ENCODE measurements around the gene CLDN5.
A peak's percentile ranks its signal among the peaks of the same experiment; 100 is the strongest.

Gene CLDN5

GRCh38 chr22:19522881-19523239 is 1.4 kb downstream of the CLDN5 start:
- Histone ChIP-seq H3K27ac (ENCODE audit: low read length, poor library complexity, severe bottlenecking) (no peak overlapping the region), H2BK5ac (ENCODE audit: low read depth, low read length, poor library complexity, severe bottlenecking) (no peak overlapping the region), H3K9ac (ENCODE audit: low read length) (no peak overlapping the region), H3K18ac (ENCODE audit: low read depth in 1 of 2, low read length in 2 of 2) (no peak overlapping the region), H3K4me2 (ENCODE audit: low read length, poor library complexity, severe bottlenecking) (no peak overlapping the region), H3K4ac (ENCODE audit: low read depth in 1 of 2, low read length in 2 of 2) (no peak overlapping the region), H4K91ac (ENCODE audit: low read length) (no peak overlapping the region), H3K27me3 (ENCODE audit: control insufficient read depth in 1 of 2, insufficient read depth in 1 of 2, low read length in 2 of 2) (peaks cover 45 to 49% of the 10 kb centered on the region in 2 experiments), H3K4me1 (ENCODE audit: control insufficient read depth, insufficient read depth, low read depth, low read length) (peaks cover 19% of the 10 kb centered on the region), H2AK5ac (ENCODE audit: low read length, severe bottlenecking) (no peak overlapping the region), H3K79me1 (replicated peaks; ENCODE audit: low read length, poor library complexity, severe bottlenecking) (no peaks in the 10 kb centered on the region), H3K4me3 (ENCODE audit: insufficient read depth in 1 of 2, low read depth in 1 of 2, low read length in 2 of 2) (peak overlapping the region in 1 of 2 experiments; percentile 49), H3K23ac (ENCODE audit: low read length in 2 of 2) (no peak overlapping the region), H2BK120ac (ENCODE audit: low read depth, low read length) (no peak overlapping the region), H2AFZ (ENCODE audit: low read depth, low read length) (no peak overlapping the region), H3K9me3 (ENCODE audit: control insufficient read depth, low read length) (no peaks in the 10 kb centered on the region), H2BK15ac (ENCODE audit: low read depth, poor library complexity, severe bottlenecking) (no peak overlapping the region), H2BK12ac (ENCODE audit: low read length in 2 of 2) (no peak overlapping the region), H3K14ac (ENCODE audit: low read length in 2 of 2) (no peak overlapping the region), H4K8ac (ENCODE audit: low read length) (no peak overlapping the region), H3K36me3 (ENCODE audit: control insufficient read depth in 1 of 2, insufficient read depth in 2 of 2, low read depth in 1 of 2, low read length in 2 of 2) (no peaks in the 10 kb centered on the region)
- WGBS: 31% methylated on average over 9 of the region's 9 CpGs
- no peak for DNase-seq

DNA sequence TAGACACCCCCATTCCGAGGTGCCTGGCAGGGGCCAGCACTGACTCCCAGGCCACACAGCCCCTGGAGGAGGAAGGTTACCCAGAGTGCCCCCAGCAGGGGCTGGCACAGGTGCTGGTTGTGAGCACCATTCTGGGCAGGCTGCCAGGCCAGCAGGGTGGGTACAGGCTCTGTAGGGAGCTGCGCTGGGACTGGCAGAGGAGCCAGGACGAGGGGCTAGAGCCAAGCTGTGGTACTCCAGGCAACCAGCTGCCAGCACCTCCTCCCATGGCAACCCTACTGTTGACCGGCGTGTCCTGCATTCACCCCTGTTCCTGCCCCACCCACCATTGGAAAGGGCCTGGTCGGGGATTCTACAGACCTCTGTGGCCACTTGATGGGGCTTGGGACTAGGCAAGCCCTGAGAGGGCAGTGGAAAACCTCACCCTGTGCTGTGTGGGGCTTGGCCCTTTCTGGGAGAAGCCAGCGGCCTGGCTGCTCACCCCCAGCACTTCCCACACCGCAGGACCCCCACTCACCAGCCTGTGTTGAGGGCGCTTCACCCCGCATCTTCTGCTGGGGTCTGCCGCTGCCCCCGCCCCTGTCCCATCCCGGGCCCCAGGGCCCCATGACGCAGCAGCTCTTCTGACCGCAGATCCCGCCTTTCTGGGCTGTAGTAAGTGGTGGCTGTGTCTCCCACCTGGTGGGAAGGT is 1.9 kb downstream of the CLDN5 start:
- no peak overlapping the region for H3K27ac ChIP-seq (ENCODE audit: low read length, poor library complexity, severe bottlenecking)
- H2BK5ac ChIP-seq (ENCODE audit: low read depth, low read length, poor library complexity, severe bottlenecking): no peak overlapping the region
- no peak overlapping the region for H4K8ac ChIP-seq (ENCODE audit: low read length)
- no peak overlapping the region for H3K4ac ChIP-seq (ENCODE audit: low read depth in 1 of 2, low read length in 2 of 2)
- no peak overlapping the region for H2BK120ac ChIP-seq (ENCODE audit: low read depth, low read length)
- H2BK15ac ChIP-seq (ENCODE audit: low read depth, poor library complexity, severe bottlenecking): no peak overlapping the region
- WGBS: 80% methylated on average over 16 of the region's 16 CpGs
- no peak overlapping the region for H2AK5ac ChIP-seq (ENCODE audit: low read length, severe bottlenecking)
- peaks cover 0 to 1% of the 10 kb centered on the region in 2 experiments for H3K36me3 ChIP-seq (ENCODE audit: control insufficient read depth in 1 of 2, insufficient read depth in 2 of 2, low read depth in 1 of 2, low read length in 2 of 2)
- H3K9me3 ChIP-seq (ENCODE audit: control insufficient read depth, low read length): no peaks in the 10 kb centered on the region
- H3K27me3 ChIP-seq (ENCODE audit: control insufficient read depth in 1 of 2, insufficient read depth in 1 of 2, low read length in 2 of 2): peaks cover 45 to 49% of the 10 kb centered on the region in 2 experiments
- no peak overlapping the region for H3K14ac ChIP-seq (ENCODE audit: low read length in 2 of 2)
- no peak overlapping the region for H3K4me2 ChIP-seq (ENCODE audit: low read length, poor library complexity, severe bottlenecking)
- no peak overlapping the region for H3K4me3 ChIP-seq (ENCODE audit: insufficient read depth in 1 of 2, low read depth in 1 of 2, low read length in 2 of 2)
- peaks cover 17% of the 10 kb centered on the region for H3K4me1 ChIP-seq (ENCODE audit: control insufficient read depth, insufficient read depth, low read depth, low read length)
- no peaks in the 10 kb centered on the region for H3K79me1 ChIP-seq (replicated peaks; ENCODE audit: low read length, poor library complexity, severe bottlenecking)
- no peak overlapping the region for H4K91ac ChIP-seq (ENCODE audit: low read length)
- H2AFZ ChIP-seq (ENCODE audit: low read depth, low read length): no peak overlapping the region
- no peak overlapping the region for H3K18ac ChIP-seq (ENCODE audit: low read depth in 1 of 2, low read length in 2 of 2)
- no peak overlapping the region for H3K23ac ChIP-seq (ENCODE audit: low read length in 2 of 2)
- no peak overlapping the region for H2BK12ac ChIP-seq (ENCODE audit: low read length in 2 of 2)
- no peak overlapping the region for H3K9ac ChIP-seq (ENCODE audit: low read length)
- no peak for DNase-seq

DNA sequence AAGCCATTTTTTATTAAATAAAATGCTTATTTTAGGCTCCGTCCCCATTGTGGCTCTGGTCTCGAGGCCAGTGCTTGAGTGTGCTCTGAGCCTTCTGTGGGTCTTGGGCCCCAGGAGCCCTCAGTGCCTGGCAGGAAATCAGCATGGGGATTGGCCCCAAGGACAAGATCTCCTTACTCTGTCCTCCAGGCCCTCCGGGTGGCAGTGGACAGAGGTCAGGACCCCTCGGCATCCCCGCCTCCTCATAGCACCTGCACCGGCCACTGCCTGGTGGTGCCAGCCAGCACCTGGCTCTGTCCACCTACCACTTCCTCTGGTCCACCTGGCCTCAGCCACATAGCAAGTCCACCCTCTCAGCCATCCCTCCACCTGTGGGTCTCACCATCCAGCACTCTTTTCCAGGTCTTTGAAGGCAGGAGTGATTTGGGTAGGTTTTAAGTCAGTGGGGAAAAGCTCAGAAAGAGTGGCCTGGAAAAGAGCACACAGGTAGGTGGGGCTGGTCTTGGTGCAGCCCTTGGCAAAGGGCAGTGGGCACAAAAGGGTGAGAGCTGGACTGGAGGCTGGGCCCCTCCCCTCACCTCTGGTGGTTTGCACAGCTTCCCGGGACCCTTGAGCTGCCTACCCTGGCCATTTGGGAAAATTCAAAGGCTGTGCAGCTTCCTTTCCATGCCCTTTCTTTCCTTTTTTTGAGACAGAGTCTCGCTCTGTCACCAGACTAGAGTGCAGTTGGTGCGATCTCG is 3.5 kb downstream of the CLDN5 start:
- Histone ChIP-seq H3K4me1 (ENCODE audit: control insufficient read depth, insufficient read depth, low read depth, low read length) (peaks cover 17% of the 10 kb centered on the region), H3K4ac (ENCODE audit: low read depth in 1 of 2, low read length in 2 of 2) (no peak overlapping the region), H2AFZ (ENCODE audit: low read depth, low read length) (no peak overlapping the region), H2BK15ac (ENCODE audit: low read depth, poor library complexity, severe bottlenecking) (no peak overlapping the region), H4K91ac (ENCODE audit: low read length) (no peak overlapping the region), H4K8ac (ENCODE audit: low read length) (no peak overlapping the region), H3K79me1 (replicated peaks; ENCODE audit: low read length, poor library complexity, severe bottlenecking) (no peaks in the 10 kb centered on the region), H3K9ac (ENCODE audit: low read length) (no peak overlapping the region), H3K36me3 (ENCODE audit: control insufficient read depth in 1 of 2, insufficient read depth in 2 of 2, low read depth in 1 of 2, low read length in 2 of 2) (peaks cover 0 to 9% of the 10 kb centered on the region in 2 experiments), H3K14ac (ENCODE audit: low read length in 2 of 2) (no peak overlapping the region), H2AK5ac (ENCODE audit: low read length, severe bottlenecking) (no peak overlapping the region), H3K27ac (ENCODE audit: low read length, poor library complexity, severe bottlenecking) (no peak overlapping the region), H3K23ac (ENCODE audit: low read length in 2 of 2) (no peak overlapping the region), H3K4me3 (ENCODE audit: insufficient read depth in 1 of 2, low read depth in 1 of 2, low read length in 2 of 2) (no peak overlapping the region), H2BK12ac (ENCODE audit: low read length in 2 of 2) (no peak overlapping the region), H3K27me3 (ENCODE audit: control insufficient read depth in 1 of 2, insufficient read depth in 1 of 2, low read length in 2 of 2) (peaks cover 34 to 41% of the 10 kb centered on the region in 2 experiments), H3K4me2 (ENCODE audit: low read length, poor library complexity, severe bottlenecking) (no peak overlapping the region), H3K9me3 (ENCODE audit: control insufficient read depth, low read length) (no peaks in the 10 kb centered on the region), H2BK120ac (ENCODE audit: low read depth, low read length) (no peak overlapping the region), H2BK5ac (ENCODE audit: low read depth, low read length, poor library complexity, severe bottlenecking) (no peak overlapping the region), H3K18ac (ENCODE audit: low read depth in 1 of 2, low read length in 2 of 2) (no peak overlapping the region)
- no peak for DNase-seq
- WGBS: 94% methylated on average over 10 of the region's 10 CpGs

GRCh38 chr22:19520007-19520406 is 4.2 kb downstream of the CLDN5 start:
- Histone ChIP-seq H3K36me3 (ENCODE audit: control insufficient read depth in 1 of 2, insufficient read depth in 2 of 2, low read depth in 1 of 2, low read length in 2 of 2) (peaks cover 0 to 12% of the 10 kb centered on the region in 2 experiments), H2AFZ (ENCODE audit: low read depth, low read length) (no peak overlapping the region), H3K27me3 (ENCODE audit: control insufficient read depth in 1 of 2, insufficient read depth in 1 of 2, low read length in 2 of 2) (peaks cover 26 to 33% of the 10 kb centered on the region in 2 experiments), H3K27ac (ENCODE audit: low read length, poor library complexity, severe bottlenecking) (no peak overlapping the region), H2BK5ac (ENCODE audit: low read depth, low read length, poor library complexity, severe bottlenecking) (no peak overlapping the region), H3K4me1 (ENCODE audit: control insufficient read depth, insufficient read depth, low read depth, low read length) (peaks cover 17% of the 10 kb centered on the region), H4K91ac (ENCODE audit: low read length) (no peak overlapping the region), H3K23ac (ENCODE audit: low read length in 2 of 2) (no peak overlapping the region), H3K4ac (ENCODE audit: low read depth in 1 of 2, low read length in 2 of 2) (no peak overlapping the region), H3K79me1 (replicated peaks; ENCODE audit: low read length, poor library complexity, severe bottlenecking) (no peaks in the 10 kb centered on the region), H3K9ac (ENCODE audit: low read length) (no peak overlapping the region), H4K8ac (ENCODE audit: low read length) (no peak overlapping the region), H3K9me3 (ENCODE audit: control insufficient read depth, low read length) (no peaks in the 10 kb centered on the region), H3K4me3 (ENCODE audit: insufficient read depth in 1 of 2, low read depth in 1 of 2, low read length in 2 of 2) (no peak overlapping the region), H3K4me2 (ENCODE audit: low read length, poor library complexity, severe bottlenecking) (no peak overlapping the region), H2AK5ac (ENCODE audit: low read length, severe bottlenecking) (no peak overlapping the region), H3K14ac (ENCODE audit: low read length in 2 of 2) (no peak overlapping the region), H2BK15ac (ENCODE audit: low read depth, poor library complexity, severe bottlenecking) (no peak overlapping the region), H3K18ac (ENCODE audit: low read depth in 1 of 2, low read length in 2 of 2) (no peak overlapping the region), H2BK120ac (ENCODE audit: low read depth, low read length) (no peak overlapping the region), H2BK12ac (ENCODE audit: low read length in 2 of 2) (no peak overlapping the region)
- over 99% methylated on average over 6 of the region's 6 CpGs for WGBS
- DNase-seq: no peak
